GM21786 (cell line): Measurements from ENCODE around the gene SLC25A4.
"Not testable (repeated sequence)": the region's sequence is repeated elsewhere in the genome, so short reads cannot be mapped to it uniquely, and the experiment has no call there.

Experiments used
- ATAC-seq: cut with Tn5 transposase; IDR thresholded peaks from one replicate; pipeline ENCODE4 v1.9.1; 2021; ENCODE audit not compliant: unreplicated experiment

The SLC25A4 gene

GRCh38 chr4:185142912-185143600 is at the start of gene SLC25A4:
Gene SLC25A4, plus strand, starts transcription at chr4:185143266. Its CDS starts 107 bp downstream, at chr4:185143373.
- peak; percentile 93 for ATAC-seq

GRCh38 chr4:185093603-185094002 is 49.5 kb upstream of the SLC25A4 start:
- no peak for ATAC-seq

- no peak for ATAC-seq
Measured at GRCh38 chr4:185096032-185096653, 46.9 kb upstream of the SLC25A4 start.

GRCh38 chr4:185098474-185098873 is 44.6 kb upstream of the SLC25A4 start:
- no peak for ATAC-seq

GRCh38 chr4:185099024-185099682 is 43.9 kb upstream of the SLC25A4 start:
- no peak for ATAC-seq

GRCh38 chr4:185099940-185100339 is 43.1 kb upstream of the SLC25A4 start:
- ATAC-seq: no peak

- ATAC-seq: no peak
Measured at GRCh38 chr4:185100423-185100822, 42.6 kb upstream of the SLC25A4 start.

GRCh38 chr4:185101354-185101890 is 41.6 kb upstream of the SLC25A4 start:
- ATAC-seq: no peak

GRCh38 chr4:185104733-185105132 is 38.3 kb upstream of the SLC25A4 start:
- ATAC-seq: no peak

- no peak for ATAC-seq
Measured at GRCh38 chr4:185106353-185106752, 36.7 kb upstream of the SLC25A4 start.

GRCh38 chr4:185107574-185107973 is 35.5 kb upstream of the SLC25A4 start:
- ATAC-seq: not testable (repeated sequence)

- ATAC-seq: no peak
Measured at GRCh38 chr4:185108185-185108584, 34.9 kb upstream of the SLC25A4 start.

- no peak for ATAC-seq
Measured at GRCh38 chr4:185108669-185109068, 34.4 kb upstream of the SLC25A4 start.

GRCh38 chr4:185109736-185110135 is 33.3 kb upstream of the SLC25A4 start:
- no peak for ATAC-seq

GRCh38 chr4:185110375-185110823 is 32.7 kb upstream of the SLC25A4 start:
- no peak for ATAC-seq

GRCh38 chr4:185112104-185112503 is 31.0 kb upstream of the SLC25A4 start:
- no peak for ATAC-seq

GRCh38 chr4:185113340-185113739 is 29.7 kb upstream of the SLC25A4 start:
- no peak for ATAC-seq

- ATAC-seq: no peak
Measured at GRCh38 chr4:185115827-185116232, 27.2 kb upstream of the SLC25A4 start.

GRCh38 chr4:185117300-185117934 is 25.6 kb upstream of the SLC25A4 start:
- no peak for ATAC-seq

GRCh38 chr4:185118876-185119275 is 24.2 kb upstream of the SLC25A4 start:
- ATAC-seq: no peak

- ATAC-seq: not testable (repeated sequence)
Measured at GRCh38 chr4:185119467-185119866, 23.6 kb upstream of the SLC25A4 start.
